ENCODE data around the gene FRAS1. TPM values are rescaled to one million over a fixed set of nuclear protein-coding genes. Genes with fewer than 3 reads are reported as not detected.
"Not testable (repeated sequence)": the region's sequence is repeated elsewhere in the genome, so short reads cannot be mapped to it uniquely, and the experiment has no call there.

Gene FRAS1
- total RNA-seq, 1 donor from 2014 or later: 0.20 TPM

GRCh38 chr4:78058591-78059523 lies 1.7 kb downstream of the FRAS1 start:
- DNase-seq (ENCODE audit: low read depth in 2 of 2): peak; percentile 14 to 32

GRCh38 chr4:78059524-78059889 lies 2.4 kb downstream of the FRAS1 start:
- peak; percentile 67 to 72 for DNase-seq (ENCODE audit: low read depth in 2 of 2)

GRCh38 chr4:78059938-78060337 lies 2.8 kb downstream of the FRAS1 start:
- DNase-seq (ENCODE audit: low read depth in 2 of 2): no peak

GRCh38 chr4:78061939-78062570 lies 4.9 kb downstream of the FRAS1 start:
- no peak for DNase-seq (ENCODE audit: low read depth in 2 of 2)

- no peak for DNase-seq (ENCODE audit: low read depth in 2 of 2)
Measured at GRCh38 chr4:78065508-78066192, 8.5 kb downstream of the FRAS1 start.

- no peak for DNase-seq (ENCODE audit: low read depth in 2 of 2)
Measured at GRCh38 chr4:78068481-78068880, 11.4 kb downstream of the FRAS1 start.

GRCh38 chr4:78069319-78069718 lies 12.2 kb downstream of the FRAS1 start:
- no peak for DNase-seq (ENCODE audit: low read depth in 2 of 2)

- DNase-seq (ENCODE audit: low read depth in 2 of 2): no peak
Measured at GRCh38 chr4:78069859-78070258, 12.7 kb downstream of the FRAS1 start.

- DNase-seq (ENCODE audit: low read depth in 2 of 2): no peak
Measured at GRCh38 chr4:78070731-78071282, 13.7 kb downstream of the FRAS1 start.

GRCh38 chr4:78074759-78075158 lies 17.6 kb downstream of the FRAS1 start:
- DNase-seq (ENCODE audit: low read depth in 2 of 2): no peak

GRCh38 chr4:78075986-78076385 lies 18.9 kb downstream of the FRAS1 start:
- DNase-seq (ENCODE audit: low read depth in 2 of 2): no peak

- DNase-seq (ENCODE audit: low read depth in 2 of 2): no peak
Measured at GRCh38 chr4:78078101-78078500, 21.0 kb downstream of the FRAS1 start.

- DNase-seq (ENCODE audit: low read depth in 2 of 2): no peak
Measured at GRCh38 chr4:78079726-78080430, 22.8 kb downstream of the FRAS1 start.

- DNase-seq (ENCODE audit: low read depth in 2 of 2): no peak
Measured at GRCh38 chr4:78081541-78081940, 24.4 kb downstream of the FRAS1 start.

- DNase-seq (ENCODE audit: low read depth in 2 of 2): no peak
Measured at GRCh38 chr4:78083035-78083434, 25.9 kb downstream of the FRAS1 start.

GRCh38 chr4:78091534-78091933 lies 34.4 kb downstream of the FRAS1 start:
- no peak for DNase-seq (ENCODE audit: low read depth in 2 of 2)

GRCh38 chr4:78092350-78092749 lies 35.2 kb downstream of the FRAS1 start:
- not testable (repeated sequence) for DNase-seq (ENCODE audit: low read depth in 2 of 2)

- DNase-seq (ENCODE audit: low read depth in 2 of 2): no peak
Measured at GRCh38 chr4:78092850-78093249, 35.7 kb downstream of the FRAS1 start.

GRCh38 chr4:78095081-78095480 lies 38.0 kb downstream of the FRAS1 start:
- no peak for DNase-seq (ENCODE audit: low read depth in 2 of 2)

GRCh38 chr4:78099058-78099457 lies 41.9 kb downstream of the FRAS1 start:
- no peak for DNase-seq (ENCODE audit: low read depth in 2 of 2)

- DNase-seq (ENCODE audit: low read depth in 2 of 2): no peak
Measured at GRCh38 chr4:78100060-78100459, 42.9 kb downstream of the FRAS1 start.

Measured in lung microvascular endothelial cell (primary cell).